Astrocyte (in vitro differentiated cells and primary cell): ENCODE data around the gene BBS12. TPM values are rescaled to one million over a fixed set of nuclear protein-coding genes. Genes with fewer than 3 reads are reported as not detected.

Source experiments
- DNase-seq: peaks from one replicate; pipeline ENCODE4 v3.0.0-alpha.2; 2010; ENCODE audit warnings: low read depth
- FAIRE-seq: peaks from 2 replicates; lab custom pipeline; 2011; peaks lifted over from hg19 to GRCh38; lab: Jason Lieb, UNC
- H2AFZ ChIP-seq: 2 replicates; pipeline ENCODE4 v1.6.0; 2012; ENCODE audit warnings: low read depth, low read length, inconsistent platforms
- H3K27ac ChIP-seq: 2 replicates; pipeline ENCODE4 v1.5.1; 2011; ENCODE audit warnings: low read depth, low read length, inconsistent platforms
- H3K27me3 ChIP-seq: 2 replicates; pipeline ENCODE4 v1.6.0; 2011; ENCODE audit warnings: low read length, inconsistent platforms; ENCODE audit not compliant: insufficient read depth
- H3K36me3 ChIP-seq: 2 replicates; pipeline ENCODE4 v1.5.1; 2011; ENCODE audit warnings: low read length, inconsistent platforms; ENCODE audit not compliant: insufficient read depth
- H3K4me1 ChIP-seq: 2 replicates; pipeline ENCODE4 v1.5.1; 2011; ENCODE audit warnings: low read length, inconsistent platforms; ENCODE audit not compliant: insufficient read depth
- H3K4me2 ChIP-seq: 2 replicates; pipeline ENCODE4 v1.6.0; 2012; ENCODE audit warnings: low read length, inconsistent platforms
- H3K4me3 ChIP-seq: 2 replicates; pipeline ENCODE4 v1.5.1; 2011; ENCODE audit warnings: low read depth, mild to moderate bottlenecking, low read length, inconsistent platforms; ENCODE audit not compliant: insufficient read depth
- H3K79me2 ChIP-seq: 2 replicates; pipeline ENCODE4 v1.6.0; 2012; ENCODE audit warnings: mild to moderate bottlenecking, low read length, inconsistent platforms; ENCODE audit not compliant: insufficient read depth
- H3K9ac ChIP-seq: 2 replicates; pipeline ENCODE4 v1.6.0; 2012; ENCODE audit warnings: mild to moderate bottlenecking, low read length, inconsistent platforms
- H3K9me3 ChIP-seq: 2 replicates; pipeline ENCODE4 v1.5.1; 2012; ENCODE audit warnings: low read depth, mild to moderate bottlenecking, low read length, inconsistent platforms; ENCODE audit not compliant: insufficient read depth
- H4K20me1 ChIP-seq: 2 replicates; pipeline ENCODE4 v1.6.0; 2012; ENCODE audit warnings: low read length, inconsistent platforms; ENCODE audit not compliant: insufficient read depth
- H3K27ac Mint-ChIP-seq: one replicate; pipeline ENCODE4 v1.8.0; 2021; ENCODE audit warnings: mild to moderate bottlenecking, mixed read lengths; ENCODE audit not compliant: unreplicated experiment
- H3K27me3 Mint-ChIP-seq: one replicate; pipeline ENCODE4 v1.8.0; 2021; ENCODE audit warnings: low read depth, mixed read lengths; ENCODE audit not compliant: unreplicated experiment
- H3K36me3 Mint-ChIP-seq: one replicate; pipeline ENCODE4 v1.8.0; 2021; ENCODE audit warnings: low read depth, mixed read lengths; ENCODE audit not compliant: unreplicated experiment
- H3K4me1 Mint-ChIP-seq: one replicate; pipeline ENCODE4 v1.8.0; 2021; ENCODE audit warnings: low read depth, mixed read lengths; ENCODE audit not compliant: unreplicated experiment
- H3K4me3 Mint-ChIP-seq: one replicate; pipeline ENCODE4 v1.8.0; 2021; ENCODE audit warnings: mild to moderate bottlenecking, moderate library complexity, mixed read lengths; ENCODE audit not compliant: unreplicated experiment
- H3K9me3 Mint-ChIP-seq: one replicate; pipeline ENCODE4 v1.8.0; 2021; ENCODE audit warnings: mild to moderate bottlenecking, mixed read lengths; ENCODE audit not compliant: unreplicated experiment
- CTCF ChIP-seq: IDR thresholded peaks from 2 replicates; pipeline ENCODE4 v1.5.1; 2011; ENCODE audit warnings: low read depth, mild to moderate bottlenecking, inconsistent platforms, low read length, moderate library complexity; ENCODE audit not compliant: insufficient read depth
- EZH2 ChIP-seq: IDR thresholded peaks from 2 replicates; pipeline ENCODE4 v1.6.1; 2012; ENCODE audit warnings: mild to moderate bottlenecking, low read length, inconsistent platforms; ENCODE audit not compliant: insufficient read depth
- total RNA-seq: library from RNA; stranded (reverse); gene quantifications from 2 replicates; pipeline ENCODE4 v1.2.1, GENCODE V29; 2021

Gene BBS12
- total RNA-seq, 1 donor from 2014 or later = 4.7 TPM

DNA sequence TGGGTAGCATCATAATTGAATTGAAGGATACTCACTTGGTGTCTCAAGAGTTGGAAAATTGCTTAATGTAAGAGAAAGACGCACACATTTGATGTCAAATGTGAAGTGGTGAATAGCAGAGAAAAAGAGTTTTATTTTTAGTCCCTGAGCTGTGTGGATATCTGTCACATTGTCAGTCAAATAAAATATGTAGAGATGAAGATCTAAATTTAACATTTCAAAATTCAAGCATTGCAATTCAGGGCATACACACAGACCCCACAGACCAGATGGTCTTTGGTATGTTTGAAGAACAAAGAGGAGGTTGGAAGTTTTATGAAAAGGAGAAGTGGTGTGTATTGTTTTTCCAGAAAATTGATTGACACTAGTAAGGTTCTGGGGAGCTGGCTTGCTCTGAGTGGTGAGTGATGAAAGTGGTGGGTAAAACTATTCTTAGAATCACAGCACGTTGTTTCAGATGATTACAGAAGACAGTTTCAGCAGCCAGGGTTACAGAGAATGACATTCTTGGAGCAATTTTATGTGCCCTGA, 44.9 kb upstream of the BBS12 start:
- Histone ChIP-seq H3K36me3 (no peaks in the 10 kb centered on the region), H3K4me2 (no peak overlapping the region)

DNA sequence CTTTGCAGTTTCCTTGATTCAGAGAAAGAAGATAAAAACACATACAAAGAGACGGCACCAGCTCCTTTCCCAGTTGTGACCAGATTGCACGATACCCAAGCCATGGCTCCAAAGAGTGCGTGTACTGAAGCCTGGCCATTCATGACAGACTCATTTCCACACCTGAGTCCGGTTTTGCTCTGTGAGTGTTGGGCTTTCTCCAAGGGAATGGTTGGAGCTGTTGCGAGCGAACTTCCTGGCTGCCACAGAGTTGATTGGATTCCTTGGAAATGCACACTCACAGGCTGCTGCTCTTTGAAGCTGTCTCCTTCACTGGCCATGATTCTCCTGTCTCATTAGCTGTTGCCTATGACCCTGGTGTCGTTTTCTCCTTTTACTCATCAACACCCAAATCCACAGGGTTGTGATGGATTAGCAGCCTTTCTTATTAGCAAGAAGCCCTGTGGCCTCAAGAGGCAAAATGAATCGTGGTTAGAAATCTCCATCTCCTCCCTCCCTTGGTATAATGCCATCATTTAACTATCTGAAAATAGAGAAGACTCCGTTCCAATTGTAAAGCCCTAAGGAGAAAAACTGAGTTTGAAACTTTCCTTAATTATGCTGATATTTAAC, 43.9 kb upstream of the BBS12 start:
- H3K36me3 Mint-ChIP-seq = no peaks in the 10 kb centered on the region
- TF ChIP-seq EZH2 (no peak), CTCF (no peak)
- FAIRE-seq = no peak

More for the DNA sequence above, 44.9 kb upstream of the BBS12 start:
- Mint-ChIP-seq H3K4me3 (no peak overlapping the region), H3K27me3 (peaks cover 2% of the 10 kb centered on the region), H3K4me1 (peaks cover 13% of the 10 kb centered on the region), H3K27ac (peak overlapping the region; percentile 94), H3K36me3 (no peaks in the 10 kb centered on the region), H3K9me3 (peaks cover 10% of the 10 kb centered on the region)
- H4K20me1 ChIP-seq = no peaks in the 10 kb centered on the region
- DNase-seq (no peak), FAIRE-seq (no peak)
- no peaks in the 10 kb centered on the region for H3K79me2 ChIP-seq
- no peaks in the 10 kb centered on the region for H3K27me3 ChIP-seq
- H2AFZ ChIP-seq = no peak overlapping the region
- H3K9ac ChIP-seq = no peak overlapping the region
- H3K4me1 ChIP-seq = peaks cover under 1% of the 10 kb centered on the region
- no peaks in the 10 kb centered on the region for H3K9me3 ChIP-seq
- no peak for TF ChIP-seq CTCF
- no peak for TF ChIP-seq EZH2
- H3K27ac ChIP-seq = no peak overlapping the region
- H3K4me3 ChIP-seq = no peak overlapping the region

GRCh38 chr4:122689972-122690371, 42.5 kb upstream of the BBS12 start:
- H3K4me2 ChIP-seq = no peak overlapping the region
- no peak overlapping the region for H3K4me3 Mint-ChIP-seq
- no peak overlapping the region for H3K27ac Mint-ChIP-seq
- H3K27me3 ChIP-seq = no peaks in the 10 kb centered on the region
- H3K27ac ChIP-seq = no peak overlapping the region
- H3K4me1 Mint-ChIP-seq = peaks cover 14% of the 10 kb centered on the region
- TF ChIP-seq EZH2 (no peak), CTCF (no peak)
- no peaks in the 10 kb centered on the region for H3K27me3 Mint-ChIP-seq
- no peaks in the 10 kb centered on the region for H4K20me1 ChIP-seq
- no peaks in the 10 kb centered on the region for H3K9me3 Mint-ChIP-seq
- H3K9me3 ChIP-seq = no peaks in the 10 kb centered on the region
- DNase-seq (no peak), FAIRE-seq (no peak)
- no peaks in the 10 kb centered on the region for H3K79me2 ChIP-seq
- H3K36me3 ChIP-seq = no peaks in the 10 kb centered on the region
- H3K4me1 ChIP-seq = peaks cover 5% of the 10 kb centered on the region
- H3K36me3 Mint-ChIP-seq = no peaks in the 10 kb centered on the region
- H3K9ac ChIP-seq = no peak overlapping the region
- no peak overlapping the region for H3K4me3 ChIP-seq
- no peak overlapping the region for H2AFZ ChIP-seq

More for the DNA sequence above, 43.9 kb upstream of the BBS12 start:
- Mint-ChIP-seq H3K27ac (no peak overlapping the region), H3K9me3 (peaks cover 4% of the 10 kb centered on the region), H3K27me3 (peaks cover 1% of the 10 kb centered on the region), H3K4me1 (peaks cover 14% of the 10 kb centered on the region), H3K4me3 (no peak overlapping the region)
- Histone ChIP-seq H2AFZ (no peak overlapping the region), H3K4me2 (no peak overlapping the region), H3K79me2 (no peaks in the 10 kb centered on the region), H3K4me1 (peaks cover 5% of the 10 kb centered on the region), H3K27me3 (no peaks in the 10 kb centered on the region), H3K9me3 (no peaks in the 10 kb centered on the region), H3K27ac (no peak overlapping the region), H3K4me3 (no peak overlapping the region), H3K9ac (no peak overlapping the region), H4K20me1 (no peaks in the 10 kb centered on the region), H3K36me3 (no peaks in the 10 kb centered on the region)
- DNase-seq = no peak
